Measurements from ENCODE around the gene MRPS2. TPM values are rescaled to one million over a fixed set of nuclear protein-coding genes. Genes with fewer than 3 reads are reported as not detected.

Gene MRPS2
- polyA plus RNA-seq, 2 of the 4 experiments (the other 2 are of a cell fraction), result 66.9 to 90.1 TPM

DNA sequence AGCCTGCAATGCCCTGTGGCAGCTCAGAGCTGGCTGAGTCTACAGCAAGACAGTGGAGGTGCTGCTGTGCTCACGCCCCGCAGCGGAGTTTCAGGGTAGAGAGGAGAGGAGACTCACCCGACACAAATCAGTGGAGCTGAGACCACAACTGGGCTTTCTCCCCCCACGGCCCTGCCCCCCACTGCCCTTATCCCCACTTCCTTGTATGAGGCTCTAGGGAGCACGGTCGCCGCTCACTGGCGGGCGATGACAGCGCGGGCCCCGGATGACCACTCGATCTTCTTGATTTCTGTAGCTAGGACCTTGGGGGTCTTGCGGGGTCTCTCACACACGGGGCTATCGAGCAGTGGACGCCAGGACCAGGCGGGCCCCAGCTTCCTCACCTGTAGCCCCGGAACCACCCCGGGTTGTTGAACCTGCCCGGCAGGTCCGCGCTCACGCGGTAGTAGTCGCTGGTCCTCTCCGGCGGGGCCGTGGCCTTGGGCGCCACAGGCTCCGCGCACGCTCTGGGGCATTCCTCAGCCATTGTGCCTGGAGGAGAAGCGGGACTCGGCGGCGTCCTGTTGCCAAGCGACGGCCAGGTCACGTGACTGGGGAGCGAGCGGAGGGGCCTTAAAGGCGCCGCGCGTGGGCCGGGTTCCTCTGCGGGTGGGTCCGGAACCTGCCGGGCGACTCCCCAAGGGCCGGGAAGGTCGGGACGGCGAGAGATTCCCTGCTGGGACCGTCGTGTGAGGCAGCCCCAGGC, 984 bp upstream of the MRPS2 start:
- ChIA-PET POLR2A (interaction anchor here (1.4 kb wide), 1 partner anchor 19 kb away, joined by 3 read pairs; no protein-coding TSS in a partner anchor), CTCF (interaction anchor here (0.7 to 3.3 kb wide), 5 partner anchors 12 to 60 kb away, joined by 3 to 24 read pairs (median 5); partner anchors contain the start of gene PPP1R26)
- DNase-seq (ENCODE audit: low read depth in 1 of 2, low spot score in 1 of 2) (peak; percentile 82 to 84), FAIRE-seq (no peak), ATAC-seq (peak; percentile 67 to 78)
- peak overlapping the region; percentile 100 for H3K4me3 ChIP-seq
- H3K4me2 ChIP-seq, result peak overlapping the region; percentile 84
- 4% methylated on average over 15 of the region's 58 CpGs for WGBS (ENCODE audit: missing lambda C conversion rate)
- peak overlapping the region; percentile 99 for H3K27ac ChIP-seq
- peaks cover 17% of the 10 kb centered on the region for H3K4me1 ChIP-seq
- TF ChIP-seq ESRRA (IDR thresholded peaks at IDR 0.05; ENCODE audit: borderline replicate concordance, low read length) (0 out of 2 replicates have a peak, but pooled peaks have one; percentile 10), RNF2 (IDR thresholded peaks at IDR 0.05; ENCODE audit: borderline replicate concordance, low read depth) (no peak)
- TF ChIP-seq, protein P1, sequence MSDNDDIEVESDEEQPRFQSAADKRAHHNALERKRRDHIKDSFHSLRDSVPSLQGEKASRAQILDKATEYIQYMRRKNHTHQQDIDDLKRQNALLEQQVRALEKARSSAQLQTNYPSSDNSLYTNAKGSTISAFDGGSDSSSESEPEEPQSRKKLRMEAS (IDR thresholded peaks at IDR 0.05), result peak; percentile 46
- TF ChIP-seq, protein P2, sequence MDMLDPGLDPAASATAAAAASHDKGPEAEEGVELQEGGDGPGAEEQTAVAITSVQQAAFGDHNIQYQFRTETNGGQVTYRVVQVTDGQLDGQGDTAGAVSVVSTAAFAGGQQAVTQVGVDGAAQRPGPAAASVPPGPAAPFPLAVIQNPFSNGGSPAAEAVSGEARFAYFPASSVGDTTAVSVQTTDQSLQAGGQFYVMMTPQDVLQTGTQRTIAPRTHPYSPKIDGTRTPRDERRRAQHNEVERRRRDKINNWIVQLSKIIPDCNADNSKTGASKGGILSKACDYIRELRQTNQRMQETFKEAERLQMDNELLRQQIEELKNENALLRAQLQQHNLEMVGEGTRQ (IDR thresholded peaks at IDR 0.05), result peak; percentile 95
- no peaks in the 10 kb centered on the region for H3K9me3 ChIP-seq

DNA sequence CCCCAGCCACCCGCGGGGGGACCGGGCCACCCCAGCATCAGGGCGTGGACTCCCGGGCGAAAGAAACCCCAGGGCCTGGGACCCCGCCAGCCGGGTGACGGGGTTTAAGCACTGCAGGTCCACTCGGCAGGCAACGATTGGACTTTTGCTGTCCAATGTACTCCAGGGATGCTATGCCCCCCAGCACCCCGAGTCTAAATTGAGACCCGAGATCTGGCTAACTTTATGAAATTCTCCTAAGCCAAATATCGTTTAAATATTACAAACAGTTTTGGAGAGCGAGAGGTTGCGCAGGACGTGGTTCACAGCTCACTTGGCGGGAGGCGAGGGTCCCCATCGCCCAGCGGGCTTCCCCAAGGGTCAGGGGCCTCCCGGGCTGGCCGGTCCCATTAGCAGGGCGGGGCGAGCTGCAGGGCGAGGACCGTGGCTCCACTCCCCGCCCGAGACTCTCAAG, 384 bp upstream of the MRPS2 start:
- H3K4me3 ChIP-seq, result peak overlapping the region; percentile 100
- ATAC-seq (peak; percentile 11 to 21; a peak in 5 of 6 replicates), FAIRE-seq (no peak), DNase-seq (ENCODE audit: low read depth in 1 of 2, low spot score in 1 of 2) (no peak)
- ChIA-PET POLR2A (no interaction called here), CTCF (interaction anchor here (0.7 to 3.3 kb wide), 5 partner anchors 13 to 61 kb away, joined by 3 to 24 read pairs (median 5); partner anchors contain the start of gene PPP1R26)
- TF ChIP-seq, protein P3, sequence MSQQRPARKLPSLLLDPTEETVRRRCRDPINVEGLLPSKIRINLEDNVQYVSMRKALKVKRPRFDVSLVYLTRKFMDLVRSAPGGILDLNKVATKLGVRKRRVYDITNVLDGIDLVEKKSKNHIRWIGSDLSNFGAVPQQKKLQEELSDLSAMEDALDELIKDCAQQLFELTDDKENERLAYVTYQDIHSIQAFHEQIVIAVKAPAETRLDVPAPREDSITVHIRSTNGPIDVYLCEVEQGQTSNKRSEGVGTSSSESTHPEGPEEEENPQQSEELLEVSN (IDR thresholded peaks at IDR 0.05; ENCODE audit: borderline replicate concordance, low read depth), result peak; percentile 11; the same call in 1 of the 2 replicates
- no peak for TF ChIP-seq CBX8 (IDR thresholded peaks at IDR 0.05)
- under 1% methylated on average over 21 of the region's 29 CpGs for WGBS (ENCODE audit: missing lambda C conversion rate)
- H3K27ac ChIP-seq, result peak overlapping the region; percentile 99
- no peaks in the 10 kb centered on the region for H3K9me3 ChIP-seq
- H3K4me1 ChIP-seq, result peaks cover 17% of the 10 kb centered on the region
- H3K4me2 ChIP-seq, result peak overlapping the region; percentile 84

DNA sequence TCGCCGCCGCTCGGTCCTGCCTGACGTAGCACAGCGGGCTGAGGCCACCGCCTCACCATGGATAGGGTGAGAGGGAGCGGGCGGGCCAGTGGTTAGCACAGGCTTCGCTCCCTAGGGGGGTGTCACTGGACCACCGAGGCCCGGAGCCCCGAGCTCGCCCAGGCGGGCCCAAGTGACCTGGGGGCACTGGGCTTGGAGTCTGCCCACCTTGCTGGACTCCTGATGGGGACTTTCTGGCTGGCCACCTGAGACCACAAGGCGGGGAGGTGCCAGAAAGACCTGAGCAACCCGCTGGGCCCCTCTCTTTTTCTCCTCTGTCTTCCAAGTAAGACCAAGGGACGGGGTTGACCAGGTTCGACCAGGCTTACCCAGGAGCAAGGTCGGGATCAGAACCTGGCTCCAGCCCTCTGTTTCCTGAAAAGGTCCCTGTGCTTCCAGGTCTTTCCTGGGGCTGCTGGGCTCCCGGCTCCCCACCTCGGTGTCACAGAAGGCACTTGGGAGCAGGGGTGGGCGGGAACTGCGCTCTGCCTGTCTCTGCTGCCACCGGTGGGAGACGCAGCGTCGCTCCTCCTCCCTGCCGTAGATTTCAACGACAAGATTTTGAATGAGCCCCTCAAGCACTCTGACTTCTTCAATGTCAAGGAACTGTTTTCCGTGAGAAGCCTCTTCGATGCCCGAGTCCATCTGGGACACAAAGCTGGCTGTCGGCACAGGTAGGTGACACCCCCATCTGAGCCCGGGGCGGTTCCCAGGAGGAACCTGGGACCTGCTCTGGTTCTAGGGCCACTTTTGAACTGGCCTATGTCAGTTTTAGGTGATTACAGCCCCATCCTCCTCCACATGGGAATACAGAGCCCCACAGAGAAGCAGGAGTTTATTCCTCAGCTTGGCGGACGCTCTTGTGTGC, 1.0 kb downstream of the MRPS2 start:
- ATAC-seq, result peak; percentile 44 to 79

DNA sequence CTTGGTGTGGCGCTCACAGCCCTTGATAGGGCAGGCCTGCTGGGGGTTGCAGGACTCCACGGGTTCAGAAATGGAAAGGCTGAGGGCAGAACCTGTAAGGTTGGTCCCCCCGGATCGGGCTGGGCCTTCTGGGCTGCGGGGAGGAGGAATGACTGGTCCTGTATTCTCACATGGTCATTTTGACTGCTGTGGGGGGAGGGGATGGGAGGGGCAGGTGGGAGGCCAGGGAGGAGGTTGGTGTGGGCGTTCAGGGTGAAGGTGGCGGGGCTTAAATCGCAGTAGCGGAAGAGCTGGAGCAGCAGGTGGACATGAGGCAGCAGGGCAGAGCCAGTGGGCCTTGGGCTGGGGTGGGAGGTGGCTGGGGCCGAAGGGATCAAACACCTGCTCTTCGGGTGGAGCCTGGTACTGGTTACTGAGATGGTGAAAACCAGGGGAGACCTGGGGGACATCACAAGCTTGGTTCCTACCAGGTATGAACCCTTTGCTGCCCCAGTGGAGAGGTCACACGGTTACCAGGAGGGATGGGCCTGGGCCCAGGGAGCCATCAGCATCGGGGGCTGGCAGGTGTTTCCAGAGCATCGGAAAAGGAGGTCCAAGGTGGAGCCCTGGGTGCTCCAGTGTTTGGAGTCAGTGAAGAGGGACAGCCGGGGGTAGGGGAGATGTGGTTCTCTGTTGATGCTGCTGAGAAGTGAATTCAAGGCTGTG, 1.8 kb downstream of the MRPS2 start:
- FAIRE-seq, result no peak
- no peak for DNase-seq (ENCODE audit: low read depth in 1 of 2, low spot score in 1 of 2)
- POLR2A ChIA-PET, result no interaction called here
- CTCF ChIA-PET, result interaction anchor here (1.0 to 1.5 kb wide), 3 partner anchors 11 to 49 kb away, joined by 3 to 4 read pairs (median 3); no protein-coding TSS in a partner anchor
- Histone ChIP-seq H3K4me1 (peaks cover 17% of the 10 kb centered on the region), H3K4me3 (peak overlapping the region; percentile 100; the same call in 2 of the 3 replicates), H3K9me3 (no peaks in the 10 kb centered on the region), H3K4me2 (peak overlapping the region; percentile 84), H3K27ac (no peak overlapping the region; a peak in 2 of 6 replicates)
- TF ChIP-seq, protein P4, sequence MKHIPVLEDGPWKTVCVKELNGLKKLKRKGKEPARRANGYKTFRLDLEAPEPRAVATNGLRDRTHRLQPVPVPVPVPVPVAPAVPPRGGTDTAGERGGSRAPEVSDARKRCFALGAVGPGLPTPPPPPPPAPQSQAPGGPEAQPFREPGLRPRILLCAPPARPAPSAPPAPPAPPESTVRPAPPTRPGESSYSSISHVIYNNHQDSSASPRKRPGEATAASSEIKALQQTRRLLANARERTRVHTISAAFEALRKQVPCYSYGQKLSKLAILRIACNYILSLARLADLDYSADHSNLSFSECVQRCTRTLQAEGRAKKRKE (CRISPR knock-in tag; IDR thresholded peaks at IDR 0.05; ENCODE audit: low read depth), result no peak
- no peak for TF ChIP-seq SMC3 (IDR thresholded peaks at IDR 0.05)
- no peak for TF ChIP-seq CBX8 (IDR thresholded peaks at IDR 0.05)
- TF ChIP-seq, protein P3 (IDR thresholded peaks at IDR 0.05; ENCODE audit: borderline replicate concordance, low read depth), result no peak
- TF ChIP-seq, protein P5, sequence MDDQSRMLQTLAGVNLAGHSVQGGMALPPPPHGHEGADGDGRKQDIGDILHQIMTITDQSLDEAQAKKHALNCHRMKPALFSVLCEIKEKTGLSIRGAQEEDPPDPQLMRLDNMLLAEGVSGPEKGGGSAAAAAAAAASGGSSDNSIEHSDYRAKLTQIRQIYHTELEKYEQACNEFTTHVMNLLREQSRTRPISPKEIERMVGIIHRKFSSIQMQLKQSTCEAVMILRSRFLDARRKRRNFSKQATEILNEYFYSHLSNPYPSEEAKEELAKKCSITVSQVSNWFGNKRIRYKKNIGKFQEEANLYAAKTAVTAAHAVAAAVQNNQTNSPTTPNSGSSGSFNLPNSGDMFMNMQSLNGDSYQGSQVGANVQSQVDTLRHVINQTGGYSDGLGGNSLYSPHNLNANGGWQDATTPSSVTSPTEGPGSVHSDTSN (IDR thresholded peaks at IDR 0.05), result no peak
- no peak for TF ChIP-seq TP53 (CRISPR knock-in tag; IDR thresholded peaks at IDR 0.05)
- ATAC-seq, result no peak
- WGBS (ENCODE audit: missing lambda C conversion rate), result 98% methylated on average over 14 of the region's 15 CpGs

More for the DNA sequence above, 1.0 kb downstream of the MRPS2 start:
- Histone ChIP-seq H3K4me2 (peak overlapping the region; percentile 84), H3K9me3 (no peaks in the 10 kb centered on the region), H3K4me3 (peak overlapping the region; percentile 100), H3K4me1 (peaks cover 17% of the 10 kb centered on the region), H3K27ac (peak overlapping the region; percentile 99)
- FAIRE-seq (no peak), DNase-seq (ENCODE audit: low read depth in 1 of 2, low spot score in 1 of 2) (peak; percentile 71 to 83)
- WGBS (ENCODE audit: missing lambda C conversion rate), result 55% methylated on average over 26 of the region's 38 CpGs
- CTCF ChIA-PET, result interaction anchor here (1.0 to 1.5 kb wide), 3 partner anchors 12 to 50 kb away, joined by 3 to 4 read pairs (median 3); no protein-coding TSS in a partner anchor
- POLR2A ChIA-PET, result no interaction called here
- TF ChIP-seq CBX8 (IDR thresholded peaks at IDR 0.05), result no peak
- TF ChIP-seq BHLHE40 (IDR thresholded peaks at IDR 0.05; ENCODE audit: low read depth, low read length), result 0 out of 2 replicates have a peak, but pooled peaks have one; percentile 28
- no peak for TF ChIP-seq RARB (CRISPR knock-in tag; IDR thresholded peaks at IDR 0.05)
- no peak for TF ChIP-seq RCOR1 (IDR thresholded peaks at IDR 0.05; ENCODE audit: low read depth, low read length)

Measured in A549 (cell line).